GM06990 (cell line): Measurements from ENCODE around the gene WNT3.

ENCODE experiments used
- DNase-seq: peaks from one replicate; pipeline ENCODE4 v3.0.0-alpha.2; 2011; ENCODE audit not compliant: insufficient read length; ENCODE audit errors: extremely low read depth
- H3K27me3 ChIP-seq: replicated peaks from 2 replicates; pipeline ENCODE4 v1.6.0; 2011; ENCODE audit warnings: low read length; ENCODE audit not compliant: control insufficient read depth, insufficient read depth
- H3K36me3 ChIP-seq: 2 replicates; pipeline ENCODE4 v1.5.1; 2011; ENCODE audit warnings: low read length; ENCODE audit not compliant: control insufficient read depth, insufficient read depth
- H3K4me3 ChIP-seq: replicated peaks from 2 replicates; pipeline ENCODE4 v1.5.1; 2011; ENCODE audit warnings: low read depth, mild to moderate bottlenecking, control low read depth, low read length
- TF ChIP-seq, protein P1 (sequence below): IDR thresholded peaks from 2 replicates; pipeline ENCODE4 v1.5.1; 2011; ENCODE audit warnings: low read length, control low read depth, mild to moderate bottlenecking, inconsistent platforms; ENCODE audit not compliant: insufficient read depth, poor library complexity, severe bottlenecking

The WNT3 gene

DNA sequence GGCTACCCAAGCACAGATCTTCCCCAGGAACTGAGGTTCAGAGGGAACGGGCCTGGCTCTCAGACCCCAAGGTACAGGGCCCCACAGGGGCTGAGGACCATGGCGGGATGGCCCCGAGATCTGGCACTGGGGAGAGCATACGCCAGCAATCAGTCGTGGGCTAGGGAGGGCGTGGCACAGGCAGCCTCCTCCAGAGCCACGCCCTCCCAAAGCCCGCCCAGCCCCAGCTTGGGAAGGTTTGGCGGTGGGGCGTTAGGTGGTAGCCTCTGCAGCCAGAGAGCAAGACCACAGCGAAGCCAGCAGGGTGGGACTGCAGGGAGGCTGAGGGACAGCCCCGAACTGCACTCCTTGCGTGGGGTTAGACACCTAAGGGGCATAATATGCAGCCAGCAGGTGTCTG, 44.5 kb upstream of the WNT3 start:
- Histone ChIP-seq H3K36me3 (no peaks in the 10 kb centered on the region), H3K27me3 (peaks cover 2% of the 10 kb centered on the region), H3K4me3 (no peak overlapping the region)
- TF ChIP-seq, protein P1, sequence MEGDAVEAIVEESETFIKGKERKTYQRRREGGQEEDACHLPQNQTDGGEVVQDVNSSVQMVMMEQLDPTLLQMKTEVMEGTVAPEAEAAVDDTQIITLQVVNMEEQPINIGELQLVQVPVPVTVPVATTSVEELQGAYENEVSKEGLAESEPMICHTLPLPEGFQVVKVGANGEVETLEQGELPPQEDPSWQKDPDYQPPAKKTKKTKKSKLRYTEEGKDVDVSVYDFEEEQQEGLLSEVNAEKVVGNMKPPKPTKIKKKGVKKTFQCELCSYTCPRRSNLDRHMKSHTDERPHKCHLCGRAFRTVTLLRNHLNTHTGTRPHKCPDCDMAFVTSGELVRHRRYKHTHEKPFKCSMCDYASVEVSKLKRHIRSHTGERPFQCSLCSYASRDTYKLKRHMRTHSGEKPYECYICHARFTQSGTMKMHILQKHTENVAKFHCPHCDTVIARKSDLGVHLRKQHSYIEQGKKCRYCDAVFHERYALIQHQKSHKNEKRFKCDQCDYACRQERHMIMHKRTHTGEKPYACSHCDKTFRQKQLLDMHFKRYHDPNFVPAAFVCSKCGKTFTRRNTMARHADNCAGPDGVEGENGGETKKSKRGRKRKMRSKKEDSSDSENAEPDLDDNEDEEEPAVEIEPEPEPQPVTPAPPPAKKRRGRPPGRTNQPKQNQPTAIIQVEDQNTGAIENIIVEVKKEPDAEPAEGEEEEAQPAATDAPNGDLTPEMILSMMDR, result no peak
- DNase-seq, result no peak

- TF ChIP-seq, protein P1, result no peak
- Histone ChIP-seq H3K36me3 (no peaks in the 10 kb centered on the region), H3K27me3 (no peaks in the 10 kb centered on the region; the same call in none of the 2 replicates), H3K4me3 (no peak overlapping the region)
- no peak for DNase-seq
Observed at GRCh38 chr17:46859996-46860395, 41.5 kb upstream of the WNT3 start.

DNA sequence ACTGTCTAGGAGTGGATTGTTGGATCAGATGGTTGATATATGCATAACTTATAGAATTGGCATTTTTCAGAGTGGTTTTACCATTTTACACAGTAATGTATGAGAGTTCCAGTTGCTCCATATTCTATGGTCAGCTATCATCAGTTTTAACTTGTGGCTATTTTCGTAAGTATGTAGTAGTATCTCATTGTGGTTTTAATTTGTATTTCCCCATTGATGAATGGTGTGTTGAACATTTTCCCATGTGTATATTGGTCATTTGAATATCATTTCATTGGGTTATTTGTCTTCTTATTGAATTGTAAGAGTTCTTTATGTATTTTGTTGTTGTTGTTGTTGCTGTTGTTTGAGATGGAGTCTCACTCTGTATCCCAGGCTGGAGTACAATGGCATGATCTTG, 39.1 kb upstream of the WNT3 start:
- TF ChIP-seq, protein P1, result no peak
- H3K4me3 ChIP-seq, result no peak overlapping the region
- peaks cover 3% of the 10 kb centered on the region for H3K27me3 ChIP-seq
- DNase-seq, result no peak
- H3K36me3 ChIP-seq, result no peaks in the 10 kb centered on the region

DNA sequence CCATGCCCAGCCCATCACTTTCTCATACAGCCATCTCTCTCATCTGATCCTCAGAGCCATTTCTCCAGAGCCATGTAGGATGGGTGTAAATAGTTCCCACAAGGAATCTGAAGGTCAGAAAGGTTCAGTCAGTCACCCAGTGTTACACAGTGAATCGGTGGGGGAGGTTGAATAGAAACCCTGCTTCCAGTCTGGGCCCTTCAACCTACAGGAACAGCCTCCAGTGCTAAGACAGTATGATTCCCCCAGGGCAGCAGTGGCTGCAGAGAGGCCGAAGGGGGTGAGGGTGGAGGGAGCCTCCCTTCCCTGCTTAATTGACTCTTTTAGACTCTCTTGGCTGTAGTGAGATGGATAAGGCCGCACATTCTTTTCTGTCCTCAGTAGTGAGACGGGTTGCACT, 36.5 kb upstream of the WNT3 start:
- DNase-seq, result no peak
- Histone ChIP-seq H3K36me3 (no peaks in the 10 kb centered on the region), H3K27me3 (peaks cover 5% of the 10 kb centered on the region), H3K4me3 (no peak overlapping the region)
- TF ChIP-seq, protein P1, result no peak

- Histone ChIP-seq H3K4me3 (no peak overlapping the region), H3K27me3 (peaks cover 5% of the 10 kb centered on the region), H3K36me3 (no peaks in the 10 kb centered on the region)
- TF ChIP-seq, protein P1, result no peak
- no peak for DNase-seq
Observed at GRCh38 chr17:46854515-46854914, 36.0 kb upstream of the WNT3 start.

DNA sequence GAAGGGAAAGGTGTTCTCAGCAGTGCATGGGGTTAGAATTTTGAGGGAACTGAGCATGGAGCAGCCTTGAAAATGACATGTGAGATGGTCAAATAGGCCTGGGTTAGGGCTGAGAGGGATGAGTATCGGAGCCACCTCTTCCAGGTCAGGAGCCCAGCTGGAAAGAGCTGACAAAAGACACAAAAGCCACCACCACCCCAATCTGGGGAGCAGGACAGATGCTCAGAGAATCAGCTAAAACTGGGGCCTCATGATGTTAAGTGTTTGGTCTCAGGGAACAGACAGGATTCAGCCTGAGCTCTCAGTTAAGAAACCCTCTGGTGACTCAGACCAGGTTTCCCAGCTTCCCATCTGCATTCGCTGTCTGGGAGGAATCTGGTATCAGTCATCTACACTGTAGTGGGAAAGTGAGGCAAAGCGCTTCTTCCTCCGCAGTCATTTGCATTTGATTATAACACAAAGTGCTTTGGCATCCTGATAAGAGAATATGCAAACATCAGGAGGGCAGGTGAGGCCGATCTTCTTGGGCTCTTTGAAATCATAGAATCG, 35.5 kb upstream of the WNT3 start:
- H3K27me3 ChIP-seq, result peaks cover 5% of the 10 kb centered on the region
- no peak for DNase-seq
- H3K4me3 ChIP-seq, result no peak overlapping the region
- TF ChIP-seq, protein P1, result no peak
- no peaks in the 10 kb centered on the region for H3K36me3 ChIP-seq
